Measurements from ENCODE around the gene CH25H. TPM values are rescaled to one million over a fixed set of nuclear protein-coding genes. Genes with fewer than 3 reads are reported as not detected.

The CH25H gene
- total RNA-seq, 3 donors from 2014 or later = 0.16 to 6.0 (median 2.0) TPM

DNA sequence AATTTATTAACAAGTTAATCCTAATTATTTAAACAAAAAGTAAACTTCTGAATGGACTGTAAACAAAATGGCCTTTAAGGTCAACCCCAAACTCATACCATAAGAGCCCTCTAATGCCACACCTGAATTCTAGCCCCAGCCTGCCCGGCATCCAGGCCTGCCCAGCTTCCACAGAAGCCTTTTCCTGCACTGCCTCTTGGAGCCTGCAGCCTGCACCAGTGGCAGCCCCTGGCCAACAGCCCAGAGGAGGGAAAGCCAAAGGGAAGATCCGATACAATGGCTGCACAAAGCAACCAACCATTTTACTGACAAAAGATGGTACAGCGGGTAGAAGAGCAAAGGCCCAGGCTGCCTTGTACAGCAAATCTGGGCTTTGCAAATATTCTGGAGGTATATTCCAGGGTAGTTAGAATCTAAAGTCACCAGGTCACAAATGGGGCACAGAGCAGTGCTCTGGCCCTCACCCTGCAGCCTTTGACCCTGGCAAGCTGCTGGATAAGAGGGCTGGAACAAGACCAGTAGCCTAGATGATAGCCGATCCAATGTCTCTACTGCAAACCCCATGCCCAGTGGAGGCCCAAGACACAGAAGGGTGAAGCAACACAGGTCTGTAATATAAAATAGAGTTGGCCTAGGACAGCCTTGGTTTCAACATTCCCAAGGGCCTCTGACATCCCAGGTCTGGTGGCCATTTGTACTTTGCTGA lies 12.5 kb upstream of the CH25H start:
- no peak for DNase-seq (ENCODE audit: low spot score in 2 of 2)
- H3K27me3 ChIP-seq = no peaks in the 10 kb centered on the region

DNA sequence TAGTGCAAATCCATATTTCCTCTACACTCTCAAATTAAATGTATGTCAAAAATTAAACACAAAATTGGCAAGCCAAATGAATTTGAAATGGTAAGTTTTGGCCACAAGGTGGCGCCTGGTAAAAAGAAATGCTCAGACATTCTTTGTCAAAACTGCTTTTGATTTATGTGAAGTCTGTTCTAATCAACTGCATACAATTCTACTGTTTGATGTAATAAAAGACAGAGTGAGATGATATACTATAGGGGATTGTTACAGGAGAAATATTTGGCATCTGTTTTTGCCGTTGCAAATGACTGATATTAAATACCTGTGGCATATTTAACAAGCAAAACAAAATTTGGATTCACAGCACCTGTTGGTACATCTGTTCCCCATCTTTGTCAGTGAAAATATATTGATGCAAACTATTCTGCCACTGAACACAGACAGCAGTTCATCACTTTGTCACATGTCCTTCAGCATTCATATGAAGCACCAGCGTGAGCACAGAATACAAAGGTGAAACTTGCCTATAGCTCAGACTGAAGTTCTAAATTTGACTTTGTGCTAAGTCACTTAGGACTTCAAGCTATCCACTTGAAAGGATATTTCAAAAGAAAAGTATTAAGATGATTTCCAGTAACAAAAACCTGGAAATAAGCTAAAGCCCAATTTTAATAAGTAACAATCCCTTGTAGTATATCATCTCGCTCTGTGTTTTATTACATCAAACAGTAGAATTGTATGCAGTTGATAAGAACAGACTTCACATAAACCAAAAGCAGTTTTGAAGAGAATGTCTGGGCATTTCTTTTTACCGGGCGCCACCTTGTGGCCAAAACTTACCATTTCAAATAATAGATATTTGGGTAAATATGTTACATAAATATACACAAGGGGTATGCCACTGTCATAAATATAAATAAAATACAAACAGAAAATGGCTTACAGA lies 10.2 kb upstream of the CH25H start:
- no peaks in the 10 kb centered on the region for H3K9me3 ChIP-seq
- no peaks in the 10 kb centered on the region for H3K4me1 ChIP-seq
- no peak overlapping the region for H3K4me3 ChIP-seq
- H3K27me3 ChIP-seq = no peaks in the 10 kb centered on the region
- H3K36me3 ChIP-seq = no peaks in the 10 kb centered on the region
- H3K27ac ChIP-seq = peak overlapping the region; percentile 0 to 40
- intact Hi-C loops (cut with DNase I; ENCODE audit: low total_unique reads) = no loop called here
- DNase-seq (ENCODE audit: low spot score in 2 of 2) = no peak
- TF ChIP-seq, protein P1, sequence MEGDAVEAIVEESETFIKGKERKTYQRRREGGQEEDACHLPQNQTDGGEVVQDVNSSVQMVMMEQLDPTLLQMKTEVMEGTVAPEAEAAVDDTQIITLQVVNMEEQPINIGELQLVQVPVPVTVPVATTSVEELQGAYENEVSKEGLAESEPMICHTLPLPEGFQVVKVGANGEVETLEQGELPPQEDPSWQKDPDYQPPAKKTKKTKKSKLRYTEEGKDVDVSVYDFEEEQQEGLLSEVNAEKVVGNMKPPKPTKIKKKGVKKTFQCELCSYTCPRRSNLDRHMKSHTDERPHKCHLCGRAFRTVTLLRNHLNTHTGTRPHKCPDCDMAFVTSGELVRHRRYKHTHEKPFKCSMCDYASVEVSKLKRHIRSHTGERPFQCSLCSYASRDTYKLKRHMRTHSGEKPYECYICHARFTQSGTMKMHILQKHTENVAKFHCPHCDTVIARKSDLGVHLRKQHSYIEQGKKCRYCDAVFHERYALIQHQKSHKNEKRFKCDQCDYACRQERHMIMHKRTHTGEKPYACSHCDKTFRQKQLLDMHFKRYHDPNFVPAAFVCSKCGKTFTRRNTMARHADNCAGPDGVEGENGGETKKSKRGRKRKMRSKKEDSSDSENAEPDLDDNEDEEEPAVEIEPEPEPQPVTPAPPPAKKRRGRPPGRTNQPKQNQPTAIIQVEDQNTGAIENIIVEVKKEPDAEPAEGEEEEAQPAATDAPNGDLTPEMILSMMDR (IDR thresholded peaks at IDR 0.05) = peak; percentile 67 to 92 (median 68)
- TF ChIP-seq POLR2A (IDR thresholded peaks at IDR 0.05) = no peak

More for the DNA sequence above, 12.5 kb upstream of the CH25H start:
- Histone ChIP-seq H3K36me3 (no peaks in the 10 kb centered on the region), H3K4me1 (no peaks in the 10 kb centered on the region), H3K27ac (peak overlapping the region; percentile 22 to 64), H3K4me3 (no peak overlapping the region), H3K9me3 (no peaks in the 10 kb centered on the region)
- TF ChIP-seq POLR2AphosphoS5 (IDR thresholded peaks at IDR 0.05) (no peak), POLR2A (IDR thresholded peaks at IDR 0.05) (no peak)
- TF ChIP-seq, protein P1 (IDR thresholded peaks at IDR 0.05) = no peak
- intact Hi-C loops (cut with DNase I; ENCODE audit: low total_unique reads) = no loop called here

DNA sequence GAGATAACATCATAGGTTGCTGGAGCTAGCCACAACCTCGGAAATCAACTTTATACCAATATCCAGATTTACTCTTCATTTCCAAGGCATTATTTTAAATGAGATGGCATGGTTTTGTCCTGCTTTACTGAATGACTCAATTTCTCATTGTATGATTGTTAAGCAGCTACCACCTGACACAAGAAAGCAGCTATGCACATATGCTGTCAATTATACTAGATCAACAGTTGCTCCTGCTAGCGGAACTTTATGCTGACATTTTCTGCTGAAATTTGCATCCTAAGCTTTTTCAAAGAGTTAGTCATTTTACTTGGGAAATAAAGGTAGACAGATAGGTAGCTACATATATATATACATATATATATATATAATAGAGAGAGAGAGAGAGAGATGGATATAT lies 8.9 kb upstream of the CH25H start:
- intact Hi-C loops (cut with DNase I; ENCODE audit: low total_unique reads) = no loop called here
- DNase-seq (ENCODE audit: low spot score in 2 of 2) = no peak
- no peaks in the 10 kb centered on the region for H3K27me3 ChIP-seq
- no peaks in the 10 kb centered on the region for H3K9me3 ChIP-seq
- TF ChIP-seq POLR2AphosphoS5 (IDR thresholded peaks at IDR 0.05) (no peak), POLR2A (IDR thresholded peaks at IDR 0.05) (no peak)
- TF ChIP-seq, protein P1 (IDR thresholded peaks at IDR 0.05) = no peak
- H3K4me1 ChIP-seq = no peaks in the 10 kb centered on the region
- H3K36me3 ChIP-seq = no peaks in the 10 kb centered on the region
- no peak overlapping the region for H3K4me3 ChIP-seq
- H3K27ac ChIP-seq = no peak overlapping the region

DNA sequence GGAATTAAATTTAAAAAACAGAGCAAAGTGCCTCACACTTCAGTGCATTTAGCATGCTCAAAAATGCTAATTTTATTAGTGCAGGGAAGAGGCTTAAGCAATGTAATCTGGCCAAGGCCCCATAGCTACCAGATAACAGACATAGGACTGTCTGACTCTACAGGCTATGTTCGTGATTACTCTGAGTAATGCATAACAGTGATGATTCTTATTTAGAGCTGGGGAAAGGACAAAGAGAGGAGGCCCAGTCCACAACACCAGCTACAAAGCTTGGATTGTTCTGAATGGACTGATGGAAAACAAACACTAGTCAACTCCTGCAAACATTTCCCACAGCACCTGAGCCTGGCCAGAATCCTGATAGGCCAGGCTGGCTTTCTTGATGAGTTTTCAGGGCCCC lies 8.4 kb upstream of the CH25H start:
- H3K4me3 ChIP-seq = no peak overlapping the region
- no peak for DNase-seq (ENCODE audit: low spot score in 2 of 2)
- H3K9me3 ChIP-seq = no peaks in the 10 kb centered on the region
- H3K27ac ChIP-seq = no peak overlapping the region
- intact Hi-C loops (cut with DNase I; ENCODE audit: low total_unique reads) = no loop called here
- H3K36me3 ChIP-seq = no peaks in the 10 kb centered on the region
- TF ChIP-seq, protein P1 (IDR thresholded peaks at IDR 0.05) = no peak
- TF ChIP-seq POLR2A (IDR thresholded peaks at IDR 0.05) = no peak
- no peak for TF ChIP-seq POLR2AphosphoS5 (IDR thresholded peaks at IDR 0.05)
- H3K27me3 ChIP-seq = no peaks in the 10 kb centered on the region
- no peaks in the 10 kb centered on the region for H3K4me1 ChIP-seq
